ENCODE results near the gene ELL2.

- TF ChIP-seq POLR2AphosphoS5 (IDR thresholded peaks at IDR 0.05) (no peak), CTCF (IDR thresholded peaks at IDR 0.05) (no peak), POLR2A (IDR thresholded peaks at IDR 0.05) (no peak)
Observed at GRCh38 chr5:95941756-95942155, 19.9 kb downstream of the ELL2 start.
